Umbilical cord (tissue), 1 donor: ENCODE measurements around the gene NR2F6. TPM values are rescaled to one million over a fixed set of nuclear protein-coding genes. Genes with fewer than 3 reads are reported as not detected.

Source experiments
- total RNA-seq: library from RNA; depleted of rRNA; stranded (reverse); fragments of >200 nt; gene quantifications from one replicate; pipeline ENCODE4 v1.2.3, GENCODE V29; 2014; ENCODE audit warnings: low replicate concordance; ENCODE audit not compliant: insufficient read depth

The NR2F6 gene
- total RNA-seq, 1 donor from 2014 or later: 20.0 TPM

Other genes starting within 250 kb of the NR2F6 start
- gene CPAMD8, start 219.1 kb downstream of the NR2F6 start, total RNA-seq: 11.3 TPM
- gene HAUS8, start 170.5 kb downstream of the NR2F6 start, total RNA-seq: 7.5 TPM
- 80.7 TPM for gene MYO9B, start 170.1 kb downstream of the NR2F6 start, total RNA-seq
- 11.1 TPM for gene USE1, start 30.6 kb downstream of the NR2F6 start, total RNA-seq
- 3.4 TPM for gene OCEL1, start 19.7 kb downstream of the NR2F6 start, total RNA-seq
- gene USHBP1, start 18.8 kb upstream of the NR2F6 start, total RNA-seq: 1.2 TPM
- gene BABAM1, start 21.5 kb upstream of the NR2F6 start, total RNA-seq: 45.3 TPM
- not detected for gene ANKLE1, start 36.0 kb upstream of the NR2F6 start, total RNA-seq
- gene ABHD8, start 57.5 kb upstream of the NR2F6 start, total RNA-seq: 8.7 TPM
- 18.5 TPM for gene MRPL34, start 60.0 kb upstream of the NR2F6 start, total RNA-seq
- gene DDA1, start 63.6 kb upstream of the NR2F6 start, total RNA-seq: 6.5 TPM
- gene ANO8, start 88.9 kb upstream of the NR2F6 start, total RNA-seq: 3.9 TPM
- gene GTPBP3, start 91.6 kb upstream of the NR2F6 start, total RNA-seq: 13.7 TPM
- 6.5 TPM for gene PLVAP, start 131.4 kb upstream of the NR2F6 start, total RNA-seq
- gene CCDC194, start 148.3 kb upstream of the NR2F6 start, total RNA-seq: not detected
- 35.2 TPM for gene BST2, start 159.7 kb upstream of the NR2F6 start, total RNA-seq
- gene MVB12A, start 174.1 kb upstream of the NR2F6 start, total RNA-seq: 46.2 TPM
- gene TMEM221, start 202.7 kb upstream of the NR2F6 start, total RNA-seq: not detected
- not detected for gene NXNL1, start 215.0 kb upstream of the NR2F6 start, total RNA-seq
- 15.4 TPM for gene SLC27A1, start 224.6 kb upstream of the NR2F6 start, total RNA-seq